ENCODE measurements around the gene IFT57.

The IFT57 gene

GRCh38 chr3:108215871-108216270 lies 6.4 kb downstream of the IFT57 start:
- DNase-seq, result no peak

- no peak for DNase-seq
Observed at GRCh38 chr3:108209579-108209978, 12.6 kb downstream of the IFT57 start.

- DNase-seq, result no peak
Observed at GRCh38 chr3:108208831-108209230, 13.4 kb downstream of the IFT57 start.

- no peak for DNase-seq
Observed at GRCh38 chr3:108202834-108203233, 19.4 kb downstream of the IFT57 start.

- no peak for DNase-seq
Observed at GRCh38 chr3:108202080-108202479, 20.1 kb downstream of the IFT57 start.

- no peak for DNase-seq
Observed at GRCh38 chr3:108201258-108201657, 21.0 kb downstream of the IFT57 start.

GRCh38 chr3:108200578-108200977 lies 21.6 kb downstream of the IFT57 start:
- DNase-seq, result no peak

- no peak for DNase-seq
Observed at GRCh38 chr3:108200024-108200423, 22.2 kb downstream of the IFT57 start.

- no peak for DNase-seq
Observed at GRCh38 chr3:108191394-108191793, 30.8 kb downstream of the IFT57 start.

- DNase-seq, result no peak
Observed at GRCh38 chr3:108190346-108190745, 31.9 kb downstream of the IFT57 start.

- no peak for DNase-seq
Observed at GRCh38 chr3:108189440-108189839, 32.8 kb downstream of the IFT57 start.

GRCh38 chr3:108185536-108185935 lies 36.7 kb downstream of the IFT57 start:
- no peak for DNase-seq

GRCh38 chr3:108184824-108185223 lies 37.4 kb downstream of the IFT57 start:
- DNase-seq, result no peak

- DNase-seq, result no peak
Observed at GRCh38 chr3:108183971-108184370, 38.3 kb downstream of the IFT57 start.

- DNase-seq, result no peak
Observed at GRCh38 chr3:108183181-108183580, 39.0 kb downstream of the IFT57 start.

GRCh38 chr3:108182339-108182738 lies 39.9 kb downstream of the IFT57 start:
- DNase-seq, result no peak

- DNase-seq, result no peak
Observed at GRCh38 chr3:108181172-108181571, 41.1 kb downstream of the IFT57 start.

- DNase-seq, result no peak
Observed at GRCh38 chr3:108180194-108180593, 42.0 kb downstream of the IFT57 start.

GRCh38 chr3:108178676-108179075 lies 43.5 kb downstream of the IFT57 start:
- no peak for DNase-seq

- no peak for DNase-seq
Observed at GRCh38 chr3:108177536-108177935, 44.7 kb downstream of the IFT57 start.

- no peak for DNase-seq
Observed at GRCh38 chr3:108175352-108175751, 46.9 kb downstream of the IFT57 start.

- DNase-seq, result no peak
Observed at GRCh38 chr3:108171106-108171505, 51.1 kb downstream of the IFT57 start.

GRCh38 chr3:108164391-108164790 lies 57.8 kb downstream of the IFT57 start:
- no peak for DNase-seq

GRCh38 chr3:108159865-108160264 lies 62.4 kb downstream of the IFT57 start:
- no peak for DNase-seq

- no peak for DNase-seq
Observed at GRCh38 chr3:108159105-108159504, 63.1 kb downstream of the IFT57 start.

- no peak for DNase-seq
Observed at GRCh38 chr3:108158251-108158650, 64.0 kb downstream of the IFT57 start.
